Stomach (tissue), 4 donors: ENCODE measurements around the gene KLF8.

Source experiments
- EP300 ChIP-seq: sonication (generic); formaldehyde crosslinking; IDR thresholded peaks from one replicate; pipeline ENCODE4 v1.6.1; 2017; ENCODE audit warnings: antibody characterized with exemption
- POLR2AphosphoS5 ChIP-seq, 3 donors: sonication (generic); formaldehyde crosslinking; IDR thresholded peaks; one replicate each; pipeline ENCODE4 v1.6.1; 2016; ENCODE audit warnings: antibody characterized with exemption in 3 of 3
- TF ChIP-seq, protein P1 (sequence below), 7 experiments: fragments of 450-650 bp in 4 of 7; fragments of 200-600 bp in 3 of 7; sonication (generic) in 3 of 7; IDR thresholded peaks; one replicate each; pipeline ENCODE4 v1.5.1; 2016 to 2019; ENCODE audit warnings: antibody characterized with exemption in 7 of 7, control low read depth in 2 of 7, mild to moderate bottlenecking in 1 of 7

DNA sequence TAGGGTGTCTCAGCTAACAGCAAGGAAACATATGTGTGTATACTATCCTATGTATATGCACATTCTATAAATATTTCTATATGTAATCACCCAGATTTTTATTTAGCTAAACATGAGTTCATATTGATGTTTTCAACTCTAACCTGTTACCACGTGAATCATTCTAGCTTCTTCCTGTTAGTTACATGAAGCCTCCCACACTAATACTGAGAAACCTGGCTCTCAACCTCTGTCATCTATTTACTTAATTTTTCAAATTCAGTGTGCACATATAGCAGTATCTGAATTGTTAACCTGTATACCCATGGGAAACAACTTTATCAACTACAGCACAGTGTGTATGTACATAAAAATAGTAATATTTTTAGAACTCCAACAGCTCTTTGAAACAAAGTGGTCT, 57.3 kb downstream of the KLF8 start:
- TF ChIP-seq, protein P1, sequence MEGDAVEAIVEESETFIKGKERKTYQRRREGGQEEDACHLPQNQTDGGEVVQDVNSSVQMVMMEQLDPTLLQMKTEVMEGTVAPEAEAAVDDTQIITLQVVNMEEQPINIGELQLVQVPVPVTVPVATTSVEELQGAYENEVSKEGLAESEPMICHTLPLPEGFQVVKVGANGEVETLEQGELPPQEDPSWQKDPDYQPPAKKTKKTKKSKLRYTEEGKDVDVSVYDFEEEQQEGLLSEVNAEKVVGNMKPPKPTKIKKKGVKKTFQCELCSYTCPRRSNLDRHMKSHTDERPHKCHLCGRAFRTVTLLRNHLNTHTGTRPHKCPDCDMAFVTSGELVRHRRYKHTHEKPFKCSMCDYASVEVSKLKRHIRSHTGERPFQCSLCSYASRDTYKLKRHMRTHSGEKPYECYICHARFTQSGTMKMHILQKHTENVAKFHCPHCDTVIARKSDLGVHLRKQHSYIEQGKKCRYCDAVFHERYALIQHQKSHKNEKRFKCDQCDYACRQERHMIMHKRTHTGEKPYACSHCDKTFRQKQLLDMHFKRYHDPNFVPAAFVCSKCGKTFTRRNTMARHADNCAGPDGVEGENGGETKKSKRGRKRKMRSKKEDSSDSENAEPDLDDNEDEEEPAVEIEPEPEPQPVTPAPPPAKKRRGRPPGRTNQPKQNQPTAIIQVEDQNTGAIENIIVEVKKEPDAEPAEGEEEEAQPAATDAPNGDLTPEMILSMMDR (IDR thresholded peaks at IDR 0.05): no peak
- TF ChIP-seq POLR2AphosphoS5 (IDR thresholded peaks at IDR 0.05): no peak
- TF ChIP-seq EP300: no peak
